Measurements from ENCODE around the gene NEDD4. TPM values are rescaled to one million over a fixed set of nuclear protein-coding genes. Genes with fewer than 3 reads are reported as not detected.

The NEDD4 gene
- total RNA-seq, 1 experiment from 2014 or later = 57.7 TPM

DNA sequence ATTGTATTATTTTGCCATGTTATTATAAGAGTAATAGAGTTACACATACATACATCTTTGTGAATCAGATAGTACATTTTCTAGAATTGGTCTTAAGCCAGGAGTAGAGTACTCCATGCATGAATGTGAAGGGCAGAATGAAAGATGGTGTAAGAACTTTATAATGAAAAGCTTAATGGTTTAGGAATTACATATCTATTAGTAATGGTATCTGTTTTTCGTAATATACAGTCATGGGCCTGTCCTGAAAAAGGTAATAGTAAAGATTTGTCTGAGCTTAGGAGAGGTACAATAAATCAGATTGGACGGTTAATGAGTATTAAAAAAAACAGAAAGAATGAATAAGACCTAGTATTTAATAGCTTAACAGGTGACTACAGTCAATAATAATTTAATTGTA, 132.3 kb downstream of the NEDD4 start:
- H3K4me3 Mint-ChIP-seq (ENCODE audit: unreplicated experiment) = no peak overlapping the region
- H3K4me1 Mint-ChIP-seq (ENCODE audit: insufficient read depth, unreplicated experiment) = no peaks in the 10 kb centered on the region
- BruUV-seq (replicated peaks) = no TSS peak
- DNase-seq (ENCODE audit: unreplicated experiment) = no peak
- no peaks in the 10 kb centered on the region for H3K27me3 Mint-ChIP-seq (ENCODE audit: insufficient read depth, unreplicated experiment)
- peaks cover 79% of the 10 kb centered on the region for H3K36me3 Mint-ChIP-seq (ENCODE audit: insufficient read depth, unreplicated experiment)
- ChIA-PET CTCF (interaction anchor here (0.6 to 1.8 kb wide), 2 partner anchors 22 to 36 kb away, joined by 3 to 5 read pairs; no protein-coding TSS in a partner anchor), POLR2A (interaction anchor here (0.6 to 1.2 kb wide), 3 partner anchors 25 to 54 kb away, joined by 3 to 5 read pairs (median 4); no protein-coding TSS in a partner anchor)
- H3K9me3 Mint-ChIP-seq (ENCODE audit: unreplicated experiment) = no peaks in the 10 kb centered on the region
- H3K27ac Mint-ChIP-seq (ENCODE audit: low read depth, unreplicated experiment) = no peak overlapping the region
- TF ChIP-seq CTCF (IDR thresholded peaks at IDR 0.05; ENCODE audit: unreplicated experiment) = no peak
- intact Hi-C loops (cut with micrococcal nuclease) = no loop called here

DNA sequence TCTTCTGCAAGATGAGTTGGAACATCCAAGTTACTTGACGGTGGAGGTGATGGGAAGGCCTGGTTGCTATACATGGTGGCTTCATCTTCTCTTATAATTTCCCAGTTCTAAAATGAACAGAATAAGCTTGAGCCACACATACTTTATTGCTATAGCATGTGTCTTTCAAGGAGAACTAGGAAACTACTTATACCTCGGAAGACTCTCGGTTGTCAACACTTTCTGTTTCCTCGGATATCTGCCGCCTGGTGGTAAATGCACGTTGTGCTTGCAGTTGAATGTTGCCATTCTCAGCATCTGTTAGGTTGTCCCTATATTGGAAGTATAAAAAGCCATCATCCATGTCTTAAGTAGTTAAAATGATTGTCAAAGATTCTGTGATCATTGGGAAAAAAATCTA, 132.9 kb downstream of the NEDD4 start:
- Mint-ChIP-seq H3K4me3 (ENCODE audit: unreplicated experiment) (no peak overlapping the region), H3K27me3 (ENCODE audit: insufficient read depth, unreplicated experiment) (no peaks in the 10 kb centered on the region), H3K4me1 (ENCODE audit: insufficient read depth, unreplicated experiment) (no peaks in the 10 kb centered on the region), H3K9me3 (ENCODE audit: unreplicated experiment) (no peaks in the 10 kb centered on the region), H3K36me3 (ENCODE audit: insufficient read depth, unreplicated experiment) (peaks cover 82% of the 10 kb centered on the region), H3K27ac (ENCODE audit: low read depth, unreplicated experiment) (no peak overlapping the region)
- DNase-seq (ENCODE audit: unreplicated experiment) = no peak
- ChIA-PET POLR2A (no interaction called here), CTCF (interaction anchor here (1.5 to 1.8 kb wide), 2 partner anchors 15 to 37 kb away, joined by 5 to 7 read pairs; no protein-coding TSS in a partner anchor)
- BruUV-seq (replicated peaks) = no TSS peak
- intact Hi-C loops (cut with micrococcal nuclease) = no loop called here
- TF ChIP-seq CTCF (IDR thresholded peaks at IDR 0.05; ENCODE audit: unreplicated experiment) = no peak

GRCh38 chr15:55859681-55860080, 133.7 kb downstream of the NEDD4 start:
- Mint-ChIP-seq H3K4me1 (ENCODE audit: insufficient read depth, unreplicated experiment) (no peaks in the 10 kb centered on the region), H3K4me3 (ENCODE audit: unreplicated experiment) (no peak overlapping the region), H3K27ac (ENCODE audit: low read depth, unreplicated experiment) (no peak overlapping the region), H3K27me3 (ENCODE audit: insufficient read depth, unreplicated experiment) (no peaks in the 10 kb centered on the region), H3K9me3 (ENCODE audit: unreplicated experiment) (no peaks in the 10 kb centered on the region), H3K36me3 (ENCODE audit: insufficient read depth, unreplicated experiment) (peaks cover 87% of the 10 kb centered on the region)
- BruUV-seq (replicated peaks) = TSS peak; percentile 7
- ChIA-PET POLR2A (no interaction called here), CTCF (interaction anchor here (0.6 to 1.5 kb wide), 4 partner anchors 9 to 134 kb away, joined by 3 to 7 read pairs (median 3); no protein-coding TSS in a partner anchor)
- no peak for TF ChIP-seq CTCF (IDR thresholded peaks at IDR 0.05; ENCODE audit: unreplicated experiment)
- intact Hi-C loops (cut with micrococcal nuclease) = no loop called here
- DNase-seq (ENCODE audit: unreplicated experiment) = no peak

DNA sequence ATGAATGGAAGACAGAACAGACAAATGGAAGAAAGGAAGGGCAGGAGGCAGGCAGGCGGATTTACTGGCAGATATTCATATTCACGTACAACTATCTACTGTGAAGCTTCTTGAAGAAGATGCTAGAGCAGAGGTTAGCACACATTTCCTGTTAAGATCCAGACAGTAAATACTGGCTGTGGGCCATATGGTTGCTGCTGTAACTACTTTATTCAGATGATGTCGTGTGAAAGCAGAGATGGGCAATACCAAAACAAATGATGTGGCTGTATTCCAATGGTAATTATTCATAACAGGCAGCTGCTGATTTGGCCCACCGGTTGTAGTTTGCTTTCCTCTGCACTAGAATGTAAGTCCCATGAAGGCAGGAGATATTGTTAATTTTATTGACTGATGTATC, 134.8 kb downstream of the NEDD4 start:
- Mint-ChIP-seq H3K9me3 (ENCODE audit: unreplicated experiment) (no peaks in the 10 kb centered on the region), H3K36me3 (ENCODE audit: insufficient read depth, unreplicated experiment) (peaks cover 89% of the 10 kb centered on the region), H3K4me3 (ENCODE audit: unreplicated experiment) (no peak overlapping the region), H3K27ac (ENCODE audit: low read depth, unreplicated experiment) (no peak overlapping the region), H3K27me3 (ENCODE audit: insufficient read depth, unreplicated experiment) (no peaks in the 10 kb centered on the region), H3K4me1 (ENCODE audit: insufficient read depth, unreplicated experiment) (no peaks in the 10 kb centered on the region)
- TF ChIP-seq CTCF (IDR thresholded peaks at IDR 0.05; ENCODE audit: unreplicated experiment) = no peak
- DNase-seq (ENCODE audit: unreplicated experiment) = peak; percentile 2
- intact Hi-C loops (cut with micrococcal nuclease) = no loop called here
- CTCF ChIA-PET = interaction anchor here (0.9 to 1.3 kb wide), 3 partner anchors 40 to 135 kb away, joined by 3 read pairs; no protein-coding TSS in a partner anchor
- BruUV-seq (replicated peaks) = no TSS peak
- POLR2A ChIA-PET = interaction anchor here (0.7 kb wide), 1 partner anchor 141 kb away, joined by 3 read pairs; no protein-coding TSS in a partner anchor
